ENCODE results near the gene KSR1. TPM values are rescaled to one million over a fixed set of nuclear protein-coding genes. Genes with fewer than 3 reads are reported as not detected.
"Not testable (repeated sequence)": the region's sequence is repeated elsewhere in the genome, so short reads cannot be mapped to it uniquely, and the experiment has no call there.

Gene KSR1
- total and polyA plus RNA-seq, 3 donors from 2014 or later, result 44.8 to 80.7 (median 63.7) TPM

GRCh38 chr17:27464431-27464830 lies 8.2 kb downstream of the KSR1 start:
- H3K27ac ChIP-seq, result no peak overlapping the region
- intact Hi-C loops (cut with DNase I; ENCODE audit: low total_unique reads), result no loop called here
- no peaks in the 10 kb centered on the region for H3K9me3 ChIP-seq
- TF ChIP-seq CTCF (IDR thresholded peaks at IDR 0.05), result no peak
- no peak for TF ChIP-seq POLR2A (IDR thresholded peaks at IDR 0.05)
- H3K27me3 ChIP-seq, result no peaks in the 10 kb centered on the region
- no peak for DNase-seq
- 92 to 100% methylated on average over 1 of the region's 1 CpG for WGBS, 2 donors
- no peaks in the 10 kb centered on the region for H3K36me3 ChIP-seq (ENCODE audit: low read depth, missing control alignments)
- no peak overlapping the region for H3K4me3 ChIP-seq
- no peaks in the 10 kb centered on the region for H3K4me1 ChIP-seq

GRCh38 chr17:27465875-27466274 lies 9.6 kb downstream of the KSR1 start:
- H3K4me1 ChIP-seq; H3K4me3 ChIP-seq; H3K36me3 ChIP-seq (ENCODE audit: low read depth, missing control alignments); H3K27me3 ChIP-seq; intact Hi-C loops (cut with DNase I; ENCODE audit: low total_unique reads); H3K9me3 ChIP-seq; DNase-seq; H3K27ac ChIP-seq: not testable (repeated sequence)
- 89 to 94% methylated on average over 2 of the region's 2 CpGs for WGBS, 2 donors

GRCh38 chr17:27466376-27466742 lies 10.1 kb downstream of the KSR1 start:
- TF ChIP-seq CTCF (IDR thresholded peaks at IDR 0.05) (no peak), POLR2A (IDR thresholded peaks at IDR 0.05) (no peak)
- DNase-seq, result no peak
- Histone ChIP-seq H3K27ac (no peak overlapping the region), H3K9me3 (no peaks in the 10 kb centered on the region), H3K27me3 (no peaks in the 10 kb centered on the region), H3K36me3 (ENCODE audit: low read depth, missing control alignments) (no peaks in the 10 kb centered on the region), H3K4me3 (no peak overlapping the region), H3K4me1 (no peaks in the 10 kb centered on the region)
- intact Hi-C loops (cut with DNase I; ENCODE audit: low total_unique reads), result no loop called here
- WGBS, 2 donors, result 75 to 85% methylated on average over 3 of the region's 3 CpGs

GRCh38 chr17:27466743-27467375 lies 10.6 kb downstream of the KSR1 start:
- no peaks in the 10 kb centered on the region for H3K4me1 ChIP-seq
- H3K27me3 ChIP-seq, result no peaks in the 10 kb centered on the region
- TF ChIP-seq CTCF (IDR thresholded peaks at IDR 0.05) (no peak), POLR2A (IDR thresholded peaks at IDR 0.05) (no peak)
- no peaks in the 10 kb centered on the region for H3K9me3 ChIP-seq
- WGBS, 2 donors, result 78 to 84% methylated on average over 13 of the region's 13 CpGs
- DNase-seq, result no peak
- no peaks in the 10 kb centered on the region for H3K36me3 ChIP-seq (ENCODE audit: low read depth, missing control alignments)
- H3K4me3 ChIP-seq, result no peak overlapping the region
- no peak overlapping the region for H3K27ac ChIP-seq
- intact Hi-C loops (cut with DNase I; ENCODE audit: low total_unique reads), result no loop called here

- no peaks in the 10 kb centered on the region for H3K36me3 ChIP-seq (ENCODE audit: low read depth, missing control alignments)
- H3K27me3 ChIP-seq, result no peaks in the 10 kb centered on the region
- TF ChIP-seq CTCF (IDR thresholded peaks at IDR 0.05), result no peak
- TF ChIP-seq POLR2A (IDR thresholded peaks at IDR 0.05), result no peak
- intact Hi-C loops (cut with DNase I; ENCODE audit: low total_unique reads), result no loop called here
- H3K9me3 ChIP-seq, result no peaks in the 10 kb centered on the region
- WGBS, 2 donors, result 58 to 69% methylated on average over 7 of the region's 7 CpGs
- no peak overlapping the region for H3K27ac ChIP-seq
- no peaks in the 10 kb centered on the region for H3K4me1 ChIP-seq
- H3K4me3 ChIP-seq, result no peak overlapping the region
- DNase-seq, result no peak
Measured at GRCh38 chr17:27469256-27469655, 13.0 kb downstream of the KSR1 start.

All from testis (tissue), 3 donors.